Fibroblast of pulmonary artery (primary cell): ENCODE results near the gene MMP24OS.

Experiments used
- DNase-seq: peaks from one replicate; pipeline ENCODE4 v3.0.0-alpha.2; 2010; ENCODE audit warnings: low read depth
- H3K4me3 ChIP-seq: replicated peaks from 2 replicates; pipeline ENCODE4 v1.5.1; 2011; ENCODE audit warnings: low read depth, mild to moderate bottlenecking, control low read depth, low read length, moderate library complexity
- CTCF ChIP-seq: IDR thresholded peaks from 2 replicates; pipeline ENCODE4 v1.5.1; 2011; ENCODE audit warnings: mild to moderate bottlenecking, control low read depth, low read length, inconsistent platforms; ENCODE audit errors: missing control alignments

Gene MMP24OS

GRCh38 chr20:35240083-35240810 lies 37.7 kb downstream of the MMP24OS start:
- H3K4me3 ChIP-seq, result no peak overlapping the region
- TF ChIP-seq CTCF, result no peak
- DNase-seq, result peak; percentile 42

- H3K4me3 ChIP-seq, result no peak overlapping the region
- DNase-seq, result no peak
- TF ChIP-seq CTCF, result no peak
These were observed 39.2 kb downstream of the MMP24OS start for GRCh38 chr20:35238735-35239134.

GRCh38 chr20:35238170-35238569 lies 39.8 kb downstream of the MMP24OS start:
- no peak for DNase-seq
- no peak for TF ChIP-seq CTCF
- H3K4me3 ChIP-seq, result no peak overlapping the region

- no peak for TF ChIP-seq CTCF
- DNase-seq, result no peak
- H3K4me3 ChIP-seq, result no peak overlapping the region
These were observed 40.4 kb downstream of the MMP24OS start for GRCh38 chr20:35237486-35237885.

GRCh38 chr20:35235881-35236280 lies 42.0 kb downstream of the MMP24OS start:
- TF ChIP-seq CTCF, result no peak
- DNase-seq, result no peak
- no peak overlapping the region for H3K4me3 ChIP-seq

- DNase-seq, result peak; percentile 40
- no peak for TF ChIP-seq CTCF
- H3K4me3 ChIP-seq, result no peak overlapping the region
These were observed 45.3 kb downstream of the MMP24OS start for GRCh38 chr20:35232575-35232974.
